Measurements from ENCODE around the gene OSBPL2.

Gene OSBPL2

GRCh38 chr20:62262064-62262463 is 23.7 kb downstream of the OSBPL2 start:
- no peak overlapping the region for H3K4me3 Mint-ChIP-seq
- H3K4me1 Mint-ChIP-seq (ENCODE audit: low read depth), result no peaks in the 10 kb centered on the region
- no peak overlapping the region for H3K27ac Mint-ChIP-seq
- H3K36me3 Mint-ChIP-seq (ENCODE audit: low read depth), result peaks cover 11% of the 10 kb centered on the region
- DNase-seq (ENCODE audit: low spot score), result no peak
- H3K9me3 Mint-ChIP-seq, result no peaks in the 10 kb centered on the region
- no peaks in the 10 kb centered on the region for H3K27me3 Mint-ChIP-seq (ENCODE audit: low read depth)

GRCh38 chr20:62263396-62263795 is 25.1 kb downstream of the OSBPL2 start:
- Mint-ChIP-seq H3K4me3 (no peak overlapping the region), H3K36me3 (ENCODE audit: low read depth) (peaks cover 14% of the 10 kb centered on the region), H3K27me3 (ENCODE audit: low read depth) (no peaks in the 10 kb centered on the region), H3K27ac (no peak overlapping the region), H3K4me1 (ENCODE audit: low read depth) (no peaks in the 10 kb centered on the region), H3K9me3 (no peaks in the 10 kb centered on the region)
- no peak for DNase-seq (ENCODE audit: low spot score)

DNA sequence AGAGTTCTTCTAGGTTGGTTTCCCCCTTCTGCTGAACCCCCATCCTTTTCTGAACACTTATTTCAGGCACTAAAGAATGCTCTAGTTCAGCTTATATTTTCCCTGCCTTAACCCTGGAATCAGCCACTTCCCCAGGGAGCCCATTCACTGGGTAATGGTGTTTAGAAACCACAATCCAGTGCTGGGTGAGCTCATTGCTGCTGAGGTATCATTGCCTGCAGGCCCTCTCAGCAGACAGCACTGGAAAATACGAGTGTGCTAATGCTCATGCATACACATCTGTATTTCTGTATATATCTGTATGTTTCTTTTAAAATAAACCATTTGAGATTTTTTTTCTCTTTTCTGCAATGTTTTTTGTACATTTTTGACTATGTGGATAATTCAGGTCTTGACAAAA is 27.0 kb downstream of the OSBPL2 start:
- Mint-ChIP-seq H3K27me3 (ENCODE audit: low read depth) (no peaks in the 10 kb centered on the region), H3K4me1 (ENCODE audit: low read depth) (no peaks in the 10 kb centered on the region), H3K4me3 (no peak overlapping the region), H3K36me3 (ENCODE audit: low read depth) (peaks cover 14% of the 10 kb centered on the region), H3K9me3 (no peaks in the 10 kb centered on the region), H3K27ac (no peak overlapping the region)
- DNase-seq (ENCODE audit: low spot score), result no peak

- Mint-ChIP-seq H3K36me3 (ENCODE audit: low read depth) (peaks cover 14% of the 10 kb centered on the region), H3K4me1 (ENCODE audit: low read depth) (no peaks in the 10 kb centered on the region)
- no peak for DNase-seq (ENCODE audit: low spot score)
These were observed 28.0 kb downstream of the OSBPL2 start for GRCh38 chr20:62266340-62266739.

GRCh38 chr20:62266851-62267250 is 28.5 kb downstream of the OSBPL2 start:
- Mint-ChIP-seq H3K36me3 (ENCODE audit: low read depth) (peaks cover 15% of the 10 kb centered on the region), H3K4me3 (no peak overlapping the region), H3K4me1 (ENCODE audit: low read depth) (no peaks in the 10 kb centered on the region), H3K9me3 (no peaks in the 10 kb centered on the region), H3K27me3 (ENCODE audit: low read depth) (no peaks in the 10 kb centered on the region), H3K27ac (no peak overlapping the region)
- DNase-seq (ENCODE audit: low spot score), result no peak

More at GRCh38 chr20:62266340-62266739, 28.0 kb downstream of the OSBPL2 start:
- Mint-ChIP-seq H3K4me3 (no peak overlapping the region), H3K9me3 (no peaks in the 10 kb centered on the region), H3K27ac (no peak overlapping the region), H3K27me3 (ENCODE audit: low read depth) (no peaks in the 10 kb centered on the region)

GRCh38 chr20:62267543-62267942 is 29.2 kb downstream of the OSBPL2 start:
- H3K4me1 Mint-ChIP-seq (ENCODE audit: low read depth), result no peaks in the 10 kb centered on the region
- no peak overlapping the region for H3K27ac Mint-ChIP-seq
- no peaks in the 10 kb centered on the region for H3K27me3 Mint-ChIP-seq (ENCODE audit: low read depth)
- H3K36me3 Mint-ChIP-seq (ENCODE audit: low read depth), result peaks cover 11% of the 10 kb centered on the region
- H3K9me3 Mint-ChIP-seq, result no peaks in the 10 kb centered on the region
- H3K4me3 Mint-ChIP-seq, result no peak overlapping the region
- no peak for DNase-seq (ENCODE audit: low spot score)

DNA sequence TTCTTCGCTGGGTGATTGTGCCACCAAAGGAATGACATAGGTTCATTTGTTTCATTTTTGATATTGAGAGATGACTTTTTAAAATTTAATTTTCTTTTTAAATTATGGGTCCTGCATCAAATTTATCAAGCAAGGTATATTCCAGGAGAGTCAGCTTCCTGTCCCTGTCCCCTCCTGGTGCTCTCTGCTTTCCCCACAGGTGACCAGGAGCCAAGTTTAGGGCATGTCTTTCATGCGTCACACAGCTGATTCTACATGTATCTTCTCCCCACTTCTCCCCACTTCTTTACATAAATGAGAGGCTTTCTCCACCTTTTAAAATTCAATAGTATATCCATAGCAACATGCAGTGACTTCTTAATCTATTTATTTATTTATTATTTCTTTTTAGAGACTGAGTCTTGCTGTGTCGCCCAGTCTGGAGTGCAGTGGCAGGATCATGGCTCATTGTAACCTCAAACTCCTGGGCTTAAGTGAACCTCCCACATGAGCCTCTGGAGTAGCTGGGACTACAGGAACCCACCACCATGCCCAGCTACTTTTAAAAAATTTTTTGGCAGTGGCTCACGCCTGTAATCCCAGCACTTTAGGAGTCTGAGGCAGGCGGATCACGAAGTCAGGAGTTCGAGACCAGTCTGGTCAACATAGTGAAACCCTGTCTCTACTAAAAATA is 30.0 kb downstream of the OSBPL2 start:
- Mint-ChIP-seq H3K4me1 (ENCODE audit: low read depth) (no peaks in the 10 kb centered on the region), H3K27me3 (ENCODE audit: low read depth) (no peaks in the 10 kb centered on the region), H3K27ac (no peak overlapping the region), H3K36me3 (ENCODE audit: low read depth) (peaks cover 16% of the 10 kb centered on the region), H3K9me3 (no peaks in the 10 kb centered on the region), H3K4me3 (no peak overlapping the region)
- DNase-seq (ENCODE audit: low spot score), result no peak

GRCh38 chr20:62269378-62269777 is 31.1 kb downstream of the OSBPL2 start:
- peaks cover 24% of the 10 kb centered on the region for H3K36me3 Mint-ChIP-seq (ENCODE audit: low read depth)
- no peaks in the 10 kb centered on the region for H3K4me1 Mint-ChIP-seq (ENCODE audit: low read depth)
- no peaks in the 10 kb centered on the region for H3K9me3 Mint-ChIP-seq
- no peak for DNase-seq (ENCODE audit: low spot score)
- no peak overlapping the region for H3K4me3 Mint-ChIP-seq
- no peaks in the 10 kb centered on the region for H3K27me3 Mint-ChIP-seq (ENCODE audit: low read depth)
- no peak overlapping the region for H3K27ac Mint-ChIP-seq

GRCh38 chr20:62269871-62270270 is 31.6 kb downstream of the OSBPL2 start:
- DNase-seq (ENCODE audit: low spot score), result no peak
- H3K9me3 Mint-ChIP-seq, result no peaks in the 10 kb centered on the region
- H3K27ac Mint-ChIP-seq, result no peak overlapping the region
- H3K4me3 Mint-ChIP-seq, result no peak overlapping the region
- peaks cover 25% of the 10 kb centered on the region for H3K36me3 Mint-ChIP-seq (ENCODE audit: low read depth)
- no peaks in the 10 kb centered on the region for H3K27me3 Mint-ChIP-seq (ENCODE audit: low read depth)
- no peaks in the 10 kb centered on the region for H3K4me1 Mint-ChIP-seq (ENCODE audit: low read depth)

GRCh38 chr20:62272200-62272599 is 33.9 kb downstream of the OSBPL2 start:
- no peak for DNase-seq (ENCODE audit: low spot score)
- Mint-ChIP-seq H3K27ac (no peak overlapping the region), H3K4me3 (no peak overlapping the region), H3K4me1 (ENCODE audit: low read depth) (no peaks in the 10 kb centered on the region), H3K27me3 (ENCODE audit: low read depth) (no peaks in the 10 kb centered on the region), H3K36me3 (ENCODE audit: low read depth) (peaks cover 19% of the 10 kb centered on the region), H3K9me3 (no peaks in the 10 kb centered on the region)

DNA sequence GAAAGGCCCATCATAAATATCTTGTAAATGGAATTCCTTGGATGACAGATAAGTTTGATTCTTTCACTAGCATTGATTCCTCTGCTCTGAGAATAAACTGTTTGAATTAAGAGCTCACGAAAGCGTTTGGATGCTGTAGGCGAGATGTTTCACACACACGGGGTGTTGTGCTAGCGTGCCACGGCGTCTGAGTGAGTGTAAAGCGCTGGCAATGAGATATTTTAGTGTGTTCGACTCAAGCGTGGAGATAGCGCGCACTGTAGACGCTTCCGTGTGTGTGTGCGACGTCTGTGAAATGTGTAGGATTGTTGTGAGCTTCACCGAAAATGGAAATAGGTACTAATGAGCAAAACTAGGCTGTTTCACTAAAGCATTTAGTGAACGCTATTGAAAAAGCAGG is 35.1 kb downstream of the OSBPL2 start:
- H3K4me1 Mint-ChIP-seq (ENCODE audit: low read depth), result no peaks in the 10 kb centered on the region
- H3K9me3 Mint-ChIP-seq, result no peaks in the 10 kb centered on the region
- no peaks in the 10 kb centered on the region for H3K27me3 Mint-ChIP-seq (ENCODE audit: low read depth)
- H3K27ac Mint-ChIP-seq, result no peak overlapping the region
- H3K4me3 Mint-ChIP-seq, result no peak overlapping the region
- peaks cover 16% of the 10 kb centered on the region for H3K36me3 Mint-ChIP-seq (ENCODE audit: low read depth)
- DNase-seq (ENCODE audit: low spot score), result no peak

GRCh38 chr20:62274332-62274950 is 36.1 kb downstream of the OSBPL2 start:
- H3K4me3 Mint-ChIP-seq, result no peak overlapping the region
- H3K36me3 Mint-ChIP-seq (ENCODE audit: low read depth), result peaks cover 19% of the 10 kb centered on the region
- no peaks in the 10 kb centered on the region for H3K9me3 Mint-ChIP-seq
- no peak for DNase-seq (ENCODE audit: low spot score)
- no peaks in the 10 kb centered on the region for H3K4me1 Mint-ChIP-seq (ENCODE audit: low read depth)
- H3K27me3 Mint-ChIP-seq (ENCODE audit: low read depth), result no peaks in the 10 kb centered on the region
- no peak overlapping the region for H3K27ac Mint-ChIP-seq

- H3K27ac Mint-ChIP-seq, result no peak overlapping the region
- H3K4me1 Mint-ChIP-seq (ENCODE audit: low read depth), result no peaks in the 10 kb centered on the region
- DNase-seq (ENCODE audit: low spot score), result no peak
- H3K9me3 Mint-ChIP-seq, result no peaks in the 10 kb centered on the region
- no peaks in the 10 kb centered on the region for H3K27me3 Mint-ChIP-seq (ENCODE audit: low read depth)
- H3K4me3 Mint-ChIP-seq, result no peak overlapping the region
- peaks cover 22% of the 10 kb centered on the region for H3K36me3 Mint-ChIP-seq (ENCODE audit: low read depth)
These were observed 36.9 kb downstream of the OSBPL2 start for GRCh38 chr20:62275219-62275618.

- Mint-ChIP-seq H3K4me3 (no peak overlapping the region), H3K27ac (no peak overlapping the region), H3K9me3 (no peaks in the 10 kb centered on the region), H3K27me3 (ENCODE audit: low read depth) (no peaks in the 10 kb centered on the region), H3K4me1 (ENCODE audit: low read depth) (no peaks in the 10 kb centered on the region), H3K36me3 (ENCODE audit: low read depth) (peaks cover 26% of the 10 kb centered on the region)
- DNase-seq (ENCODE audit: low spot score), result no peak
These were observed 38.1 kb downstream of the OSBPL2 start for GRCh38 chr20:62276439-62276838.

DNA sequence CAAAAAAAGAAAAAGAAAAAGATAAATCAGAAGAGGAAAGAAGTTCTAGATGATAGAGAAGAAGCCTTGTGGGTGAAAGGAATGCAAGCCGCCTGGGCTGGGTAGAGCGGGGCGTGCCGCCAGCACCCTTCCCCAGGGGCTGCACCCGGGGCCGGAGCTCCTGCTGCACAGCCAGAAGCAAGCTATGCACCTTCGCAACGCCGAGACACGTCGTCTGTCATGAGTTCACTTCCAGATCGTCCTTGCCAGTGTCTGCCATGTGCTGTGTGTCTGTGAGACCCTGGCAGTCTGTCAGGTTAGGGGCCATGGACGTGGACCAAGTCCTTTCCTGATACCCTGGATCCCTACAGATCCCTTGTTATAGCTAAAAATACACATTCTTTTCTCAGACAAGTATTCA is 38.9 kb downstream of the OSBPL2 start:
- peaks cover 31% of the 10 kb centered on the region for H3K36me3 Mint-ChIP-seq (ENCODE audit: low read depth)
- H3K9me3 Mint-ChIP-seq, result no peaks in the 10 kb centered on the region
- DNase-seq (ENCODE audit: low spot score), result no peak
- H3K27me3 Mint-ChIP-seq (ENCODE audit: low read depth), result no peaks in the 10 kb centered on the region
- no peak overlapping the region for H3K4me3 Mint-ChIP-seq
- no peaks in the 10 kb centered on the region for H3K4me1 Mint-ChIP-seq (ENCODE audit: low read depth)
- H3K27ac Mint-ChIP-seq, result no peak overlapping the region
